BLaER1 treated with 17β-estradiol and CSF1 and Interleukin-3, amounts not matched to agents 10 nM and 100 nM (cell line): ENCODE results near the gene MAGEB17.
"Not testable (repeated sequence)": the region's sequence is repeated elsewhere in the genome, so short reads cannot be mapped to it uniquely, and the experiment has no call there.

Experiments used
- H3K27ac ChIP-seq, 11 experiments: shearing (Covaris generic); formaldehyde crosslinking; 2 replicates each; pipeline ENCODE4 v1.8.1; 2022
- H3K27me3 ChIP-seq, 11 experiments: shearing (Covaris generic); formaldehyde crosslinking; 2 replicates each; pipeline ENCODE4 v1.8.1; 2022
- H3K36me3 ChIP-seq, 11 experiments: shearing (Covaris generic); formaldehyde crosslinking; 2 replicates each; pipeline ENCODE4 v1.8.1; 2022
- H3K4me1 ChIP-seq, 10 experiments: shearing (Covaris generic); formaldehyde crosslinking; 2 replicates each; pipeline ENCODE4 v1.8.1; 2022
- H3K4me2 ChIP-seq, 11 experiments: shearing (Covaris generic); formaldehyde crosslinking; 2 replicates each; pipeline ENCODE4 v1.8.1; 2022
- H3K4me3 ChIP-seq, 10 experiments: shearing (Covaris generic); formaldehyde crosslinking; 2 replicates each; pipeline ENCODE4 v1.8.1; 2022
- H3K9ac ChIP-seq, 11 experiments: shearing (Covaris generic); formaldehyde crosslinking; 2 replicates each; pipeline ENCODE4 v1.8.1; 2022
- H3K9me3 ChIP-seq, 11 experiments: shearing (Covaris generic); formaldehyde crosslinking; replicated peaks in 1 of 11; 2 replicates each; pipeline ENCODE4 v1.8.1; 2022
- H4K20me1 ChIP-seq, 11 experiments: shearing (Covaris generic); formaldehyde crosslinking; 2 replicates each; pipeline ENCODE4 v1.8.1; 2022
- Cebpa-rat ChIP-seq, 11 experiments: shearing (Covaris generic); IDR thresholded peaks; 2 replicates each; pipeline ENCODE4 v1.8.1; 2022

Gene MAGEB17

GRCh38 chrX:16171944-16172343 is 4.7 kb downstream of the MAGEB17 start:
- peaks cover 85 to 100% (median 100%) of the 10 kb centered on the region in 11 experiments for H3K27me3 ChIP-seq
- no peak for TF ChIP-seq Cebpa-rat (IDR thresholded peaks at IDR 0.05)
- no peak overlapping the region for H3K4me3 ChIP-seq

GRCh38 chrX:16172391-16172790 is 5.1 kb downstream of the MAGEB17 start:
- H3K4me2 ChIP-seq, result no peak overlapping the region
- H3K27me3 ChIP-seq, result peaks cover 85 to 100% (median 100%) of the 10 kb centered on the region in 11 experiments
- no peak overlapping the region for H3K4me3 ChIP-seq
- no peaks in the 10 kb centered on the region; a peak in 1 of 22 replicates for H4K20me1 ChIP-seq
- no peak for TF ChIP-seq Cebpa-rat (IDR thresholded peaks at IDR 0.05)
- no peaks in the 10 kb centered on the region for H3K36me3 ChIP-seq
- H3K27ac ChIP-seq, result no peak overlapping the region
- no peak overlapping the region for H3K9ac ChIP-seq
- H3K4me1 ChIP-seq, result peaks cover 0 to 4% (median 0%) of the 10 kb centered on the region in 10 experiments; a peak in 1 of 20 replicates
- peaks cover 0 to 19% (median 0%) of the 10 kb centered on the region in 11 experiments; a peak in 3 of 22 replicates for H3K9me3 ChIP-seq

More at GRCh38 chrX:16171944-16172343, 4.7 kb downstream of the MAGEB17 start:
- Histone ChIP-seq H3K36me3 (no peaks in the 10 kb centered on the region), H3K9ac (no peak overlapping the region), H3K4me2 (no peak overlapping the region), H4K20me1 (no peaks in the 10 kb centered on the region; a peak in 1 of 22 replicates), H3K27ac (no peak overlapping the region), H3K4me1 (no peaks in the 10 kb centered on the region), H3K9me3 (peaks cover 0 to 21% (median 0%) of the 10 kb centered on the region in 11 experiments; a peak in 3 of 22 replicates)

GRCh38 chrX:16175329-16176061 is 8.2 kb downstream of the MAGEB17 start:
- no peaks in the 10 kb centered on the region for H3K36me3 ChIP-seq
- H3K9me3 ChIP-seq, result peaks cover 0 to 9% (median 0%) of the 10 kb centered on the region in 11 experiments; a peak in 2 of 22 replicates
- no peak for TF ChIP-seq Cebpa-rat (IDR thresholded peaks at IDR 0.05)
- H3K9ac ChIP-seq, result no peak overlapping the region
- no peak overlapping the region for H3K27ac ChIP-seq
- H3K4me2 ChIP-seq, result no peak overlapping the region
- H3K4me1 ChIP-seq, result peaks cover 0 to 4% (median 0%) of the 10 kb centered on the region in 10 experiments; a peak in 1 of 20 replicates
- H4K20me1 ChIP-seq, result no peaks in the 10 kb centered on the region
- H3K27me3 ChIP-seq, result peaks cover 65 to 88% (median 82%) of the 10 kb centered on the region in 11 experiments
- H3K4me3 ChIP-seq, result no peak overlapping the region

- Histone ChIP-seq H3K4me2 (0 out of 22 replicates have a peak overlapping the region, but pooled peaks of 1 of the 11 experiments have one; percentile 33), H3K4me3 (no peak overlapping the region), H3K9me3 (peaks cover 0 to 9% (median 0%) of the 10 kb centered on the region in 11 experiments; a peak in 2 of 22 replicates), H3K27ac (no peak overlapping the region), H3K4me1 (peaks cover 0 to 4% (median 0%) of the 10 kb centered on the region in 10 experiments; a peak in 1 of 20 replicates), H3K9ac (no peak overlapping the region), H3K36me3 (no peaks in the 10 kb centered on the region), H3K27me3 (peaks cover 48 to 80% (median 72%) of the 10 kb centered on the region in 11 experiments), H4K20me1 (no peaks in the 10 kb centered on the region)
- TF ChIP-seq Cebpa-rat (IDR thresholded peaks at IDR 0.05), result no peak
These were observed 10.0 kb downstream of the MAGEB17 start for GRCh38 chrX:16177260-16177659.

- H3K9ac ChIP-seq, H3K4me2 ChIP-seq, H3K27ac ChIP-seq, H3K36me3 ChIP-seq, H3K4me3 ChIP-seq, H4K20me1 ChIP-seq: not testable (repeated sequence)
- Histone ChIP-seq H3K4me1 (peaks cover 0 to 18% (median 2%) of the 10 kb centered on the region in 10 experiments; a peak in 8 of 20 replicates), H3K27me3 (peaks cover 52 to 83% (median 74%) of the 10 kb centered on the region in 11 experiments), H3K9me3 (peaks cover 0 to 16% (median 0%) of the 10 kb centered on the region in 11 experiments; a peak in 5 of 22 replicates)
These were observed 16.6 kb downstream of the MAGEB17 start for GRCh38 chrX:16183843-16184242.

- peaks cover 0 to 16% (median 0%) of the 10 kb centered on the region in 11 experiments; a peak in 5 of 22 replicates for H3K9me3 ChIP-seq
- peak overlapping the region in 3 of 11 experiments; percentile 17 to 39 (median 34); a peak in 1 of 22 replicates for H3K27ac ChIP-seq
- H3K36me3 ChIP-seq, result no peaks in the 10 kb centered on the region
- H3K27me3 ChIP-seq, result peaks cover 65 to 92% (median 88%) of the 10 kb centered on the region in 11 experiments
- H3K4me2 ChIP-seq, result peak overlapping the region in 5 of 11 experiments; percentile 16 to 60 (median 46); a peak in 8 of 22 replicates
- H4K20me1 ChIP-seq, result no peaks in the 10 kb centered on the region; a peak in 2 of 22 replicates
- H3K9ac ChIP-seq, result no peak overlapping the region
- H3K4me1 ChIP-seq, result peaks cover 0 to 18% (median 2%) of the 10 kb centered on the region in 10 experiments; a peak in 8 of 20 replicates
- no peak overlapping the region for H3K4me3 ChIP-seq
- TF ChIP-seq Cebpa-rat (IDR thresholded peaks at IDR 0.05), result no peak
These were observed 18.4 kb downstream of the MAGEB17 start for GRCh38 chrX:16185725-16186136.

- Histone ChIP-seq H3K9me3 (peaks cover 0 to 16% (median 0%) of the 10 kb centered on the region in 11 experiments; a peak in 5 of 22 replicates), H3K9ac (no peak overlapping the region), H3K4me2 (peak overlapping the region in 4 of 11 experiments; percentile 30 to 60 (median 50); a peak in 5 of 22 replicates), H3K4me3 (no peak overlapping the region), H3K4me1 (peaks cover 0 to 18% (median 2%) of the 10 kb centered on the region in 10 experiments; a peak in 8 of 20 replicates), H4K20me1 (no peaks in the 10 kb centered on the region; a peak in 2 of 22 replicates), H3K27me3 (peaks cover 69 to 99% (median 92%) of the 10 kb centered on the region in 11 experiments), H3K27ac (no peak overlapping the region), H3K36me3 (no peaks in the 10 kb centered on the region)
- TF ChIP-seq Cebpa-rat (IDR thresholded peaks at IDR 0.05), result no peak
These were observed 19.2 kb downstream of the MAGEB17 start for GRCh38 chrX:16186380-16187007.

GRCh38 chrX:16187024-16187760 is 19.9 kb downstream of the MAGEB17 start:
- no peak overlapping the region for H3K27ac ChIP-seq
- H3K9me3 ChIP-seq, result peaks cover 0 to 16% (median 0%) of the 10 kb centered on the region in 11 experiments; a peak in 5 of 22 replicates
- no peaks in the 10 kb centered on the region; a peak in 2 of 22 replicates for H4K20me1 ChIP-seq
- H3K4me1 ChIP-seq, result peaks cover 0 to 18% (median 2%) of the 10 kb centered on the region in 10 experiments; a peak in 8 of 20 replicates
- no peak overlapping the region for H3K9ac ChIP-seq
- no peaks in the 10 kb centered on the region for H3K36me3 ChIP-seq
- H3K4me2 ChIP-seq, result no peak overlapping the region
- H3K27me3 ChIP-seq, result peaks cover 72 to 100% (median 97%) of the 10 kb centered on the region in 11 experiments
- H3K4me3 ChIP-seq, result no peak overlapping the region
- no peak for TF ChIP-seq Cebpa-rat (IDR thresholded peaks at IDR 0.05)
